Thyroid gland (tissue), 4 donors: ENCODE measurements around the gene RIPOR2.

ENCODE experiments used
- CTCF ChIP-seq, 6 experiments: fragments of 200-600 bp in 3 of 6; fragments of 450-650 bp in 3 of 6; sonication (generic) in 3 of 6; IDR thresholded peaks; one replicate each; pipeline ENCODE4 v1.5.1; 2016 to 2019; ENCODE audit warnings: antibody characterized with exemption in 6 of 6, mild to moderate bottlenecking in 2 of 6, inconsistent platforms in 1 of 6, moderate library complexity in 1 of 6
- POLR2A ChIP-seq, 2 donors: fragments of 450-650 bp; IDR thresholded peaks; one replicate each; pipeline ENCODE4 v1.6.1; 2017; ENCODE audit warnings: antibody characterized with exemption in 2 of 2, mild to moderate bottlenecking in 2 of 2, moderate library complexity in 1 of 2

DNA sequence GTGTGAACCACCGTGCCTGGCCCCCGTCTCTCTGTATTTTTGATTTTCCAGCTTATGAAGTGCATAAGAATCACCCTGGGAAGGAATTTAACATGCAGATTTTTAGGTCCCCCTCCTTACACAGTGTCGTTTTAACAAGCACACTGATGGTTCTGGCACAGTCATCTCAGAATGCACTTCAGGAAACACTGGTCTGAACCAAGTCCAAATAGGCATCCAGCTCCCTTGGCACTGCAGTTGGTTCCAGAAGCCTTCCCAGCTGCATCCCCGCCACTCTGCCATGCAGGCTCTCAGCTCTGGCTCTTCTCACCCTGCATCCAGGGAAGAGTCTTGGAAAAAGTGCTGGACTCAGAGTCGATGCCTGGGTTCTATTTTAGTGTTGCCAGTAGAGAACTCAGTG, 20.1 kb downstream of the RIPOR2 start:
- TF ChIP-seq CTCF (IDR thresholded peaks at IDR 0.05) = no peak
- TF ChIP-seq POLR2A (IDR thresholded peaks at IDR 0.05) = no peak
